A549 (cell line): Measurements from ENCODE around the gene MIEF1. TPM values are rescaled to one million over a fixed set of nuclear protein-coding genes. Genes with fewer than 3 reads are reported as not detected.

Source experiments
- ATAC-seq, 2 experiments: fragments of 200-7000 bp in 1 of 2; fragments of >200 bp in 1 of 2; cut with Nextera tagmentation in 1 of 2; cut with Tn5 transposase in 1 of 2; 3 replicates each; pipeline versions ENCODE4 v1.8.0 to v1.9.1; 2018 to 2020; ENCODE audit warnings: mild to moderate bottlenecking in 1 of 2, moderate library complexity in 1 of 2
- CTCF ChIA-PET: fragments of 300-600 bp; sonication (Branson Sonifier 250); formaldehyde crosslinking; extraction: SDS; loops from one replicate; lab custom pipeline; 2021; ENCODE audit warnings: antibody characterized with exemption, inconsistent platforms; lab: Yijun Ruan, JAX
- POLR2A ChIA-PET: fragments of 350-600 bp; formaldehyde crosslinking; extraction: SDS; loops from one replicate; lab custom pipeline; 2021; ENCODE audit warnings: antibody characterized with exemption, inconsistent platforms; lab: Yijun Ruan, JAX
- DNase-seq, 2 experiments: peaks; one replicate each; pipeline versions ENCODE4 v3.0.0 to v3.0.0-alpha.2; 2011 to 2016; ENCODE audit warnings: low read depth in 1 of 2, low spot score in 1 of 2
- FAIRE-seq: peaks from 2 replicates; lab custom pipeline; 2011; peaks lifted over from hg19 to GRCh38; lab: Jason Lieb, UNC
- H3K27ac ChIP-seq, 2 experiments: fragments of >200 bp; sonication (Bioruptor Twin); formaldehyde crosslinking; 3 replicates each; pipeline ENCODE4 v1.5.1; 2016 to 2017
- H3K4me1 ChIP-seq: fragments of >200 bp; sonication (Bioruptor Twin); formaldehyde crosslinking; 3 replicates; pipeline ENCODE4 v1.6.1; 2016
- H3K4me2 ChIP-seq: fragments of >200 bp; sonication (Bioruptor Twin); formaldehyde crosslinking; 3 replicates; pipeline ENCODE4 v1.6.1; 2016
- H3K4me3 ChIP-seq: fragments of >200 bp; sonication (Bioruptor Twin); formaldehyde crosslinking; 3 replicates; pipeline ENCODE4 v1.5.1; 2016
- H3K9me3 ChIP-seq: fragments of >200 bp; sonication (Bioruptor Twin); formaldehyde crosslinking; 3 replicates; pipeline ENCODE4 v1.6.1; 2016
- BCL3 ChIP-seq: fragments of >200 bp; sonication (Bioruptor Twin); formaldehyde crosslinking; IDR thresholded peaks from 3 replicates; pipeline ENCODE4 v1.6.1; 2016
- BHLHE40 ChIP-seq: IDR thresholded peaks from 2 replicates; pipeline ENCODE4 v1.6.1; 2012; ENCODE audit warnings: low read depth, low read length, inconsistent platforms
- CHD2 ChIP-seq: fragments of 150-350 bp; IDR thresholded peaks from 2 replicates; pipeline ENCODE4 v1.6.1; 2014; ENCODE audit warnings: low read length; ENCODE audit not compliant: partially characterized antibody
- CTCF ChIP-seq: fragments of >200 bp; sonication (Bioruptor Twin); formaldehyde crosslinking; IDR thresholded peaks from 3 replicates; pipeline ENCODE4 v1.5.1; 2016
- E2F6 ChIP-seq: IDR thresholded peaks from 2 replicates; pipeline ENCODE4 v1.6.1; 2012; ENCODE audit warnings: low read depth, borderline replicate concordance
- EHF ChIP-seq: fragments of 250-450 bp; sonication (Bioruptor Pico); IDR thresholded peaks from 2 replicates; pipeline ENCODE4 v1.5.0; 2020; ENCODE audit warnings: mild to moderate bottlenecking
- EP300 ChIP-seq, 2 experiments: fragments of >200 bp; sonication (Bioruptor Twin); formaldehyde crosslinking; IDR thresholded peaks; 2 replicates in 1 of 2; 3 replicates in 1 of 2; pipeline ENCODE4 v1.6.1; 2016 to 2017
- ESRRA ChIP-seq: fragments of 150-350 bp; IDR thresholded peaks from 2 replicates; pipeline ENCODE4 v1.6.1; 2014; ENCODE audit warnings: mild to moderate bottlenecking, low read length, borderline replicate concordance
- FOSL2 ChIP-seq, 2 experiments: fragments of 450-650 bp in 1 of 2; fragments of >200 bp in 1 of 2; sonication (Bioruptor Twin) in 1 of 2; formaldehyde crosslinking; IDR thresholded peaks; 2 replicates each; pipeline versions ENCODE4 v1.5.0 to v1.6.1; 2016 to 2020; ENCODE audit warnings: mild to moderate bottlenecking in 1 of 2, moderate library complexity in 1 of 2
- HDAC2 ChIP-seq: fragments of 200-600 bp; sonication (generic); IDR thresholded peaks from 2 replicates; pipeline ENCODE4 v1.6.1; 2016
- HMGXB4 ChIP-seq: fragments of 250-450 bp; sonication (Bioruptor Pico); IDR thresholded peaks from 2 replicates; pipeline ENCODE4 v1.5.0; 2021; ENCODE audit warnings: mild to moderate bottlenecking, moderate library complexity, borderline replicate concordance
- HOXA7 ChIP-seq: fragments of 250-450 bp; sonication (Bioruptor Pico); IDR thresholded peaks from 2 replicates; pipeline ENCODE4 v1.5.0; 2020; ENCODE audit warnings: mild to moderate bottlenecking, moderate library complexity
- HOXB13 ChIP-seq: fragments of 250-450 bp; sonication (Bioruptor Pico); IDR thresholded peaks from 2 replicates; pipeline ENCODE4 v1.5.0; 2020; ENCODE audit warnings: low read depth, mild to moderate bottlenecking, moderate library complexity
- KDM1A ChIP-seq: fragments of 200-600 bp; sonication (generic); IDR thresholded peaks from 2 replicates; pipeline ENCODE4 v1.6.1; 2016; ENCODE audit warnings: low read depth, mild to moderate bottlenecking
- KDM5A ChIP-seq: fragments of 200-600 bp; sonication (generic); IDR thresholded peaks from 2 replicates; pipeline ENCODE4 v1.6.1; 2016; ENCODE audit warnings: antibody characterized with exemption, mild to moderate bottlenecking
- MAFK ChIP-seq: fragments of 450-650 bp; IDR thresholded peaks from 2 replicates; pipeline ENCODE4 v1.6.1; 2014; ENCODE audit not compliant: partially characterized antibody
- NPAS2 ChIP-seq: fragments of 250-450 bp; sonication (Bioruptor Pico); IDR thresholded peaks from 2 replicates; pipeline ENCODE4 v1.8.0; 2022; ENCODE audit warnings: mild to moderate bottlenecking, moderate library complexity, borderline replicate concordance
- NR3C1 ChIP-seq: fragments of >200 bp; sonication (Bioruptor Twin); formaldehyde crosslinking; IDR thresholded peaks from 3 replicates; pipeline ENCODE4 v1.6.1; 2017
- POLR2A ChIP-seq: IDR thresholded peaks from 2 replicates; pipeline ENCODE4 v1.6.1; 2012; ENCODE audit warnings: mild to moderate bottlenecking, low read length
- POLR2AphosphoS2 ChIP-seq: conservative IDR thresholded peaks from 2 replicates; pipeline ENCODE4 v1.6.1; 2012; ENCODE audit warnings: low read length, improper control_type of control experiment, inconsistent platforms
- RAD21 ChIP-seq, 2 experiments: fragments of >200 bp in 1 of 2; sonication (Bioruptor Twin) in 1 of 2; formaldehyde crosslinking in 1 of 2; IDR thresholded peaks in 1 of 2; conservative IDR thresholded peaks in 1 of 2; 2 replicates in 1 of 2; 3 replicates in 1 of 2; pipeline ENCODE4 v1.6.1; 2012 to 2018; ENCODE audit warnings: inconsistent platforms in 1 of 2
- RCOR1 ChIP-seq: fragments of 150-350 bp; IDR thresholded peaks from 2 replicates; pipeline ENCODE4 v1.6.1; 2014; ENCODE audit warnings: antibody characterized with exemption, low read length, low read depth
- RFX5 ChIP-seq: fragments of 450-650 bp; IDR thresholded peaks from 2 replicates; pipeline ENCODE4 v1.7.1; 2014; ENCODE audit warnings: antibody characterized with exemption, mild to moderate bottlenecking, moderate library complexity
- RNF2 ChIP-seq: fragments of 200-600 bp; sonication (generic); IDR thresholded peaks from 2 replicates; pipeline ENCODE4 v1.6.1; 2016; ENCODE audit warnings: low read depth, mild to moderate bottlenecking, antibody characterized with exemption, moderate library complexity, borderline replicate concordance
- SMC3 ChIP-seq: fragments of >200 bp; sonication (Bioruptor Twin); formaldehyde crosslinking; IDR thresholded peaks from 3 replicates; pipeline ENCODE4 v1.6.1; 2018; ENCODE audit warnings: inconsistent platforms
- SREBF2 ChIP-seq: fragments of 450-650 bp; IDR thresholded peaks from 2 replicates; pipeline ENCODE4 v1.6.1; 2014; ENCODE audit warnings: mild to moderate bottlenecking, moderate library complexity
- TFCP2L1 ChIP-seq: fragments of 250-450 bp; sonication (Bioruptor Pico); IDR thresholded peaks from 2 replicates; pipeline ENCODE4 v1.5.0; 2021; ENCODE audit warnings: mild to moderate bottlenecking
- USF2 ChIP-seq: fragments of 450-650 bp; IDR thresholded peaks from 2 replicates; pipeline ENCODE4 v1.6.1; 2014; ENCODE audit warnings: antibody characterized with exemption
- ZC3H11A ChIP-seq: fragments of 450-650 bp; IDR thresholded peaks from 2 replicates; pipeline ENCODE4 v1.6.1; 2014; ENCODE audit warnings: antibody characterized with exemption, mild to moderate bottlenecking
- ZSCAN20 ChIP-seq: fragments of 250-450 bp; sonication (Bioruptor Pico); IDR thresholded peaks from 2 replicates; pipeline ENCODE4 v1.8.0; 2022; ENCODE audit warnings: mild to moderate bottlenecking, moderate library complexity
- WGBS: methylation state at CpG from one replicate; pipeline ENCODE4 v1.1.6; 2017; ENCODE audit errors: missing lambda C conversion rate; 5-methylcytosine and 5-hydroxymethylcytosine counted together
- polyA plus RNA-seq, 4 experiments: library from polyadenylated mRNA; depleted of rRNA in 3 of 4; stranded (reverse); fragments of >200 nt; fragmentation: RNase III in 1 of 4; extraction: RNeasy Plus Mini Kit Qiagen cat#74134 plus additional on column Dnase treatment in 1 of 4; gene quantifications; 2 replicates in 3 of 4; 3 replicates in 1 of 4; pipeline ENCODE4 v1.2.3, GENCODE V29; 2011 to 2017

MIEF1 gene
- polyA plus RNA-seq, 2 of the 4 experiments (the other 2 are of a cell fraction): 18.8 to 20.5 TPM

- TF ChIP-seq E2F6 (peak; percentile 76; the same call in 1 of the 2 replicates), RAD21 (conservative IDR thresholded peaks at IDR 0.05 in 1 of 2, IDR thresholded peaks at IDR 0.05 in 1 of 2) (peak in 1 of 2 experiments; percentile 23; a peak in 1 of 5 replicates), RCOR1 (no peak), HOXB13 (CRISPR knock-in tag) (no peak), HMGXB4 (CRISPR knock-in tag) (no peak), POLR2A (peak; percentile 66), NR3C1 (no peak), EHF (CRISPR knock-in tag) (no peak), HDAC2 (no peak), KDM5A (peak; percentile 75), FOSL2 (IDR thresholded peaks at IDR 0.05) (no peak), FOSL2 (CRISPR knock-in tag; IDR thresholded peaks at IDR 0.05) (peak; percentile 9; the same call in 1 of the 2 replicates)
These were observed 17.7 kb downstream of the MIEF1 start (continued) for GRCh38 chr22:39519681-39520225.

- FAIRE-seq (no peak), ATAC-seq (peak; percentile 12 to 50; a peak in 4 of 6 replicates), DNase-seq (peak; percentile 40 to 72)
- Histone ChIP-seq H3K4me2 (peak within 1 kb of the TSS; percentile 99), H3K4me1 (peaks cover 25% of the 10 kb centered on the region), H3K4me3 (peak within 1 kb of the TSS; percentile 98), H3K27ac (peak within 1 kb of the TSS; percentile 96 to 99), H3K9me3 (no peaks in the 10 kb centered on the region)
- ChIA-PET POLR2A (interaction anchor here (0.6 to 1.7 kb wide), 19 partner anchors 8 to 596 kb away, joined by 3 to 34 read pairs (median 4); partner anchors contain the start of genes CBX7, MIEF1 and TAB1), CTCF (interaction anchor here (0.7 to 1.4 kb wide), 6 partner anchors 8 to 200 kb away, joined by 3 to 5 read pairs (median 3); no protein-coding TSS in a partner anchor)
- WGBS: under 1% methylated on average over 21 of the region's 86 CpGs
- no peak for TF ChIP-seq TFCP2L1
- peak; percentile 95 for TF ChIP-seq USF2
- TF ChIP-seq ZC3H11A: no peak
- TF ChIP-seq HOXA7 (CRISPR knock-in tag): peak; percentile 53; the same call in 1 of the 2 replicates
- TF ChIP-seq EP300 (IDR thresholded peaks at IDR 0.05): no peak
- no peak for TF ChIP-seq HDAC2
- no peak for TF ChIP-seq NPAS2 (CRISPR knock-in tag)
- TF ChIP-seq EHF (CRISPR knock-in tag): no peak; the same call in 1 of the 2 replicates
- TF ChIP-seq ESRRA: no peak
- no peak for TF ChIP-seq BHLHE40
- no peak for TF ChIP-seq KDM1A
- no peak for TF ChIP-seq MAFK
- no peak for TF ChIP-seq CHD2
- no peak for TF ChIP-seq RFX5
- TF ChIP-seq FOSL2 (IDR thresholded peaks at IDR 0.05): no peak
- TF ChIP-seq FOSL2 (CRISPR knock-in tag; IDR thresholded peaks at IDR 0.05): no peak
- peak; percentile 74 for TF ChIP-seq E2F6
- TF ChIP-seq SMC3: no peak
- no peak for TF ChIP-seq SREBF2
- TF ChIP-seq RNF2: no peak
- TF ChIP-seq BCL3: peak; percentile 95
- 0 out of 2 replicates have a peak, but pooled peaks have one; percentile 45 for TF ChIP-seq POLR2AphosphoS2
- TF ChIP-seq CTCF: no peak
- TF ChIP-seq ZSCAN20: no peak
These were observed 18.4 kb downstream of the MIEF1 start, which contains the start of gene ATF4 for GRCh38 chr22:39520226-39521105. ATF4 (plus strand) TSS chr22:39520562; CDS start chr22:39521446, 884 bp downstream.
